ENCODE measurements around the gene PSMD11. TPM values are rescaled to one million over a fixed set of nuclear protein-coding genes. Genes with fewer than 3 reads are reported as not detected.

Gene PSMD11
- total RNA-seq, 1 donor from 2014 or later, result 83.2 TPM

DNA sequence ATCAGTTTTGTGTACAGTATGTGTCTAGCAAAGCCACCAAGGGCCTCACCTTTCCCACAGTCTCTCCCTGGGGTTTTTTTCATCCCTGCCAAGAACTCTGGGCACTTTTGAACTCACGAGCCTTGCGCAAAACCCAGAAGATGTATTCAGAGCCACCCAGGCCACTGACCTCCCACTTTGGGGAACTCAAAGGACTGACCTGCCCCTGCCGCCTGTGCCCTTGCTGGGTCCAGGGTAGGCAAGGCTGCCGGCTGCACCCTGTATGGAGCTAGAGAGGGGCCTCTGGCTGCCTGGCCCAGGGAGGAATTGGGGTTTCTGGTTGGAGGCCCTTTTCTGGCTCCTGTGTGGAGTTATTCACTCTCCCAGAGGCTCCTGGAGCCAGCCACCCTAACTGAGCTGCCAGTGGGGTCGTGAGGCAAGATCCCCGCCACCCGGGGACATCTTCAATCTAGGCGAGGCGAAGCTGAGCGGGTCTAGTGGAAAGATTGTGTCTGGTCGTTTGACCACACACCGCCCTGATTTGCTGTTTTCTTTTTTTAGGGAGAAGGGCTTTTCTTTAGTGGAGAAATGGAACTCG, 44.4 kb downstream of the PSMD11 start:
- no peak for DNase-seq (ENCODE audit: low spot score in 2 of 2)

DNA sequence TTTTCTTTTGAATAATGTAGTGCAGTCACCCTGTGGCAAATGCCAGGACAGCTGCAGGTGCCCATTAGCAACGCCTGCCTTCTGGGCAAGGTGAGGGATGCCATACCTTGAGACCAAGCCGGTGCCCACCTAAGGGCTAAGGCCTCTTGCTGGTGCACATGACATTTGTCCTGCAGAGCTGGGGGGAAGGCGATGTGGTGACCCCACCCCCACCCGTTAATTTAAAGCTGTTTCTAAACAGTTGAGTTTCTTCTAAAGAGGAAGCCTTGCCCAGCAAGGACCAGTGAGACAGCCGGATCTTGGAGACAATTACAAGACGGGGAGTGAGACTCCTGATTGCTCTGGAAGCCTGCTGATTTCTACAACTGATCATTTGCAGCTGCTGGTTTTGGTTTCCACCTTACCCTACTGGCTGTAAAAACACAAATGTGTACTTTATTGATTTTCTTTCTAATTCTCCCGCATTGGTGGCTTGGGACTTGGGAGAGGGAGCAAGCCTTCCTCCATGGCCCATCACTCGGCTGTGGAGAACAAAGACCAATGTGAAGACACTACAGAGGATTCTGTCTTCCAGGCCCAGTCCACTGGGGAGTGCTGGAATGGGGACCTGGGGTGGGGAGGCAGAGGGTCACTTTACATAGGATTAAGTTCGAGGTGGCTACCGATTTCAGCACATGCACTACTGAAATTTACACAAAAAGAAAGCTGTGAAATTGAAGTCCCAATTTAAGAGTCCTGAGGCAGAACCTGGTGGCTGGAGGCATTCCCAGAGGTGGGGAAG, 45.2 kb downstream of the PSMD11 start:
- DNase-seq (ENCODE audit: low spot score in 2 of 2) (no peak), FAIRE-seq (no peak)

More for the DNA sequence above, 44.4 kb downstream of the PSMD11 start:
- FAIRE-seq, result no peak

GRCh38 chr17:32490101-32490482, 45.8 kb downstream of the PSMD11 start:
- FAIRE-seq, result no peak
- no peak for DNase-seq (ENCODE audit: low spot score in 2 of 2)

DNA sequence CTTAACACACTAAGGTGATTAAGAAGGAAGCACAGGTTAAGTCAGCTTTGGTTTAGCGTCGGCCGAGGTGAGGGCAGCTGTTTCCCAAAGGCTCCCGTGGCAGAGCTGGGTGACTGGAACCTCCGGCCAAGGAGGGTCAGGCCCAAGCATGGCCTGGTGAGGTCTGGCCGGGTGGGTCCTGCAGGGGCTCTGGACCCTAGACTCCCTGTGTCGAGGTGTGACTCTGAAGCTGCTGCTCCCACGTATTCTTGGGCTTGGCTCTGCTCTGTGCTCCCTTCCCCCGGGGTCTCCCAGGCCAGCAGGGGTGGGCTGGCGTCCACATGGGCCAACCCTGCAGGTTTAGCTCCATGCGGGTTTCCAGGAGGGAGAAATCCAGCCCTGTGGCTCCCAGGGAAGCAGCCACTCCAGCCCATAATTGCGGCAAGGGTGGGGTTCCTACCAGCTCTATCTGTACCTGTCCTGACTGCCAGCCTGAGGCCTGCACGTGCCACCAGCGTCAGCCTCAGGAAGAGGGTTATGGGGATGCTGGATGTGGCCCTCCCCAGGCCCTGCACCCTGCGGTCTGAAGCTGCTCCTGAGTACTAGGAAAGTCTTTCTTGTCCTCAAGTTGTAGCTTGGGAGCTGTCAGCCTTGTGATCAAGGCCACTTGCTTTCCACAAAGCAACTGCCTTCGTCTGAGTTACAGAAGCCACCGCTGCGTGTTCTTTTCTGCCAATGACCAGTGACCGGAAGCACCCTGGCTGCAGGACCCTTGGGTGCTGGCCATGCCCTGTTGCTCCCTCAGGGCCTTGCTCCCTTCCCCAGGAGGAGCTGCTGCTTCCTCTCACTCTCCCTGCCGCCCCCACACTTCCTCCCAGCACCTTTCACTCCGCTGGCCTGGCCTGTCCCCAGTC, 47.3 kb downstream of the PSMD11 start:
- FAIRE-seq, result no peak
- DNase-seq (ENCODE audit: low spot score in 2 of 2), result no peak

- FAIRE-seq, result no peak
- no peak for DNase-seq (ENCODE audit: low spot score in 2 of 2)
Measured at GRCh38 chr17:32492264-32492589, 47.9 kb downstream of the PSMD11 start.

DNA sequence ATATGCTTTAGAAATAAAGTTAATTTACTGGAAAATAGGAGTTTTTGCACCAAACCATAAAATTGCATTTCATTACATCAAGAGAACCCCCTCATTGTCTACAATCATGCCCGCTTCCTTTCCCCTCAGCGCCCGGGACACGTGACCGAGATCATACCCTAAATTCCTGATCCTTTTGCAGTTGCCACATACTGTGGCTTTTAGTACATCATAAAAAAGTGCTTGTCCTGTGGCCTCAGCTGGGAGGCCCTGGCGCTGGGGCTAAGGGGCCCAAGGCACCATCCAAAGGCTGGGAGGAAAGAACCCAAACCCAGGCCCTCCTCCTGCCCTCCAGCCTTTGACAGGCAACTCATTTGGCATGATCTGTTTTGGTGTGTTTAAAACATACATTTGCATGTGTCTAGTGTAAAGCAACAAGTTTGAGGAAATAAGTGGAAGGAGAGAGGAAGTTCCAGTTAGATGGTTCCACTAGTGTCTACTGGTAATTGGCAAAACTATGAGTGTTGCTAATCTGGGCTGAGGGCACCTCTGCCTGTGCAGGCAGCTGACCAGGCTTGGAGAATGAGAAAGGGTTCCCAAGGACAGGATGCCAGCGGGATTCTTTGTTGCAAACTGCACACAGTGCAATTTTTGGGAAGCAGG, 48.5 kb downstream of the PSMD11 start:
- DNase-seq (ENCODE audit: low spot score in 2 of 2) (no peak), FAIRE-seq (no peak)

GRCh38 chr17:32493571-32493970, 49.3 kb downstream of the PSMD11 start:
- FAIRE-seq, result no peak
- DNase-seq (ENCODE audit: low spot score in 2 of 2), result no peak

DNA sequence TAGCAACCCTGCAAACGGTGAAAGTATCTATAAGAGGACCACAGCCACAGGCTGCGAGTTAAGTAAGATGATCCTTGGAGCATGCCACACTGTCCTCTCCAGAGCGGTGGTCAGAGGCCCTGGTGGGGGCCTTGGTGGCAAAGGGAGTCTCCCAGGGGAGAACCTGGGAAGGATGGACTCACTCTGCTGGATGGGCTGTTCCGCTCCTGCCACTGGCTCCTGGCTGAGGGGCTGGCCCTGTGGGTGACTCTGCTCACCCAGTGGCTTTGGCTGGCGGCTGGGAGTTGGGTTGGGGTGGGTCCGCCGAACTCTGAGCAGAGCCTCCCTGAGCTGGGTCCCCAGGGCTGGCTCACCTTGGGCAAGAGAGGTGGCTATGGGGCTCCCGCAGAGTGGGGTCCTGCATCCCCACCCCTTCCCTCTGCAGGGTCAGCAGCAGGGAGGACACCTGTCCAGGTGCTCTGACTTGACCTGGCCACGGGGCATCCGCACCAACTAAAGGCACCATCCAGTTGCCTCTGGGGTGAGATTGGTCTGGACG, 49.7 kb downstream of the PSMD11 start:
- no peak for FAIRE-seq
- no peak for DNase-seq (ENCODE audit: low spot score in 2 of 2)

DNA sequence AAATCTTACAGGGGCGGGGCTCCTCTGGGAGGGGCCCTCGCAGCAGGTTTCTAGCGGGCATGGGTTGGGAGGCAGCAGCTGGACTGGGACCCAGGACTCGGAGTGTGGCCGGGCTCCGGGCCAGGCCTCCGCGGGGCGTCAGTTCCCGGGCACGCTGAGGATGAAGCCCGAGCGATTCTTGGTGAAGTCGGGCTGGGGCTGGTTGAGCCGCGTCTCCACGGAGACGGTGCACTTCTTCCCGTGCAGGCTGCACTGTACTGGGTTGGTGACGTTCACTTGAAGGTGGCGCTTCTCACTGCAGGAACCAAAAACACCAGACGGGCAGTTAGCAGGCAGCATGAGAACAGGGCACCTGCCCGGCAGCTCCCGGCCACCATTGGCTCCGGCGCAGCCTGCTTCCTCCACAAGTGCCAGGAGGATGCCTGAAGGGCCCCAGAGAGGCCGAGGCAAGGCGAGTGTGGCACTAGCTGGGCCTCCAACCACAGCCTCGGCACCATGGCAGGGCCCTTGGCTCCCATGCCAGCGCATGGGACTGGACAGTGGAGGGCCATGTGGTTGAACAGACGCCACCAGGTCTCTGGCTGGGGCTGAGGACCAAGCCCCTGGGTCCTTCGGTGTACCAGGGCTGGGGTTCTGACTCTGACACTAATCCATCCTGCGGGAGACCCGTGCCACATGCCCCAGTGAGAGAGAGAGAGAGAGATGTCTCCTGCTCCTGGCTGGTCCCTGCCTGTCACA, 50.5 kb downstream of the PSMD11 start:
- DNase-seq (ENCODE audit: low spot score in 2 of 2) (no peak), FAIRE-seq (no peak)

DNA sequence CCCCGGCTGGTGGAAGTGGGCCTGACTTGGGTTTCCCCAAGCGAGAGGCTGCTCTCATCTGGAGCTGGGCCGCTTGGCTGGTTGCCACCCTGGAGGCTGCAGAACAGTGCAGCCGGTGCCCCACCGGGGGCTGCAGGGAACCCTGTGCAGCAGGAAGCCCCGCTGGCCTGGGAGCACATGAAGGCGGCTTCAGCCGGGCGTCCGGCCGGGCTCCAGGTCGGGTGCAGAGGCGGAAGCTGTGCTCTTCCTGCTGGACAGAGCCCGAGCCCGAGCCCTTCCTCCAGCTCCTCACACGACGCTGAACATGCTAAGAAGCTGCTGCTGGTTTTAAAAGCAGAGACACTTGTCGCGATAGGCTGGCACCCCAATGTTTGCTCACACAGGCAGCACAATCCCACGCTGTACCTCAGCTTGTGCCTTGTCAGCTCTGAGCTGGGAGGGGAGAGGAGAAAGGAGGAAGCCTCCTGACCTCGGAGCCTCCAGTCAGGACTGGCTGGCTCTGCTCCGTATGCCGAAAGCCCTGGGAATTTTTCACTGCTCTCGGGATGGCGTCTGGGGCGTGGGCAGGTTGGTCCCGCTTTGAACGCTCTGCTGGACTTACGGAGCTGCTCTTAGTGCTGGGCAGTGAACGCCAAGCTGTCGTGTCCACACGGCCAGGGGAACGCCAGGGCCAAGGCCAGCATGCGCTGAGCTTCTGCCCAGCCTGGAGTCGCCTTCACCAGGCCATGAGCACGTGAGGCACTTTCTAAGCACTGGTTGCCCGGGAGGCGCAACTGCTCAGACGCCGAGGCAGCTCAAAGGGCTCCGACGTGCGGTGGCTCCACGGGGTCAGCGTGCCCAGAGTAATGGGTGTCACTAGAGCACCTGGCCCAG, 51.3 kb downstream of the PSMD11 start:
- DNase-seq (ENCODE audit: low spot score in 2 of 2), result no peak
- FAIRE-seq, result no peak

GRCh38 chr17:32496395-32497073, 52.2 kb downstream of the PSMD11 start:
- DNase-seq (ENCODE audit: low spot score in 2 of 2) (no peak), FAIRE-seq (no peak)

GRCh38 chr17:32497431-32498205, 53.3 kb downstream of the PSMD11 start:
- DNase-seq (ENCODE audit: low spot score in 2 of 2) (no peak), FAIRE-seq (no peak)

GRCh38 chr17:32498391-32498790, 54.1 kb downstream of the PSMD11 start:
- DNase-seq (ENCODE audit: low spot score in 2 of 2) (no peak), FAIRE-seq (no peak)

GRCh38 chr17:32502013-32502412, 57.7 kb downstream of the PSMD11 start:
- FAIRE-seq, result no peak
- no peak for DNase-seq (ENCODE audit: low spot score in 2 of 2)

DNA sequence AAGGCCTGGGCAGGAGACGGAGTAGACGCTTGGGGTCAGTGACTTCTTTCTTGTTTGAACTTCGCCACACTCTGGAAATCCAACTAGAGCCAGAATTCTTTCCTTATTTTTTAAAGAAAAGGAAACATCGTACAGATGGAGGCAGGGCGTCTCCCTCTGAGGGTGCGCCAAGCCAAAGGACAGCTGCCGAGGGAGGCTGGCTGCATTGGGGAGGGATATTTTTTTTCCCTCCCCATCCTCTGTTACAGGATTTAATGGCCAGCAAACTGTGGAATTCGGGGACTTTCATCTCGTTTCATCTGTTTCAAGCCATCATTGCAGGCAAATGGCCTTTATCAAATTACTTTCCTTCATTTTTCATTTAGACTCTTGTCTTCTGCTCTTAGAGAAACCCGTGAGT, 58.4 kb downstream of the PSMD11 start:
- FAIRE-seq, result no peak
- no peak for DNase-seq (ENCODE audit: low spot score in 2 of 2)

- no peak for DNase-seq (ENCODE audit: low spot score in 2 of 2)
- FAIRE-seq, result no peak
Measured at GRCh38 chr17:32503251-32504165, 59.2 kb downstream of the PSMD11 start.
